GM21576 (cell line): Measurements from ENCODE around the gene VOPP1.

Source experiments
- ATAC-seq: cut with Tn5 transposase; IDR thresholded peaks from one replicate; pipeline ENCODE4 v1.9.1; 2021; ENCODE audit warnings: mild to moderate bottlenecking, moderate library complexity; ENCODE audit not compliant: unreplicated experiment

Gene VOPP1

GRCh38 chr7:55490099-55490498 lies 82.2 kb downstream of the VOPP1 start:
- no peak for ATAC-seq

- ATAC-seq, result no peak
Measured at GRCh38 chr7:55489552-55489951, 82.8 kb downstream of the VOPP1 start.

- no peak for ATAC-seq
Measured at GRCh38 chr7:55488804-55489340, 83.4 kb downstream of the VOPP1 start.

GRCh38 chr7:55488216-55488615 lies 84.1 kb downstream of the VOPP1 start:
- no peak for ATAC-seq

- ATAC-seq, result no peak
Measured at GRCh38 chr7:55486991-55487390, 85.3 kb downstream of the VOPP1 start.

- ATAC-seq, result no peak
Measured at GRCh38 chr7:55486192-55486590, 86.1 kb downstream of the VOPP1 start.

- no peak for ATAC-seq
Measured at GRCh38 chr7:55485501-55486191, 86.7 kb downstream of the VOPP1 start.

GRCh38 chr7:55484834-55485233 lies 87.5 kb downstream of the VOPP1 start:
- ATAC-seq, result no peak

- ATAC-seq, result no peak
Measured at GRCh38 chr7:55484241-55484640, 88.1 kb downstream of the VOPP1 start.

GRCh38 chr7:55483046-55483445 lies 89.3 kb downstream of the VOPP1 start:
- no peak for ATAC-seq

- no peak for ATAC-seq
Measured at GRCh38 chr7:55481155-55481554, 91.1 kb downstream of the VOPP1 start.

- no peak for ATAC-seq
Measured at GRCh38 chr7:55478700-55479099, 93.6 kb downstream of the VOPP1 start.

GRCh38 chr7:55477781-55478374 lies 94.4 kb downstream of the VOPP1 start:
- no peak for ATAC-seq

- no peak for ATAC-seq
Measured at GRCh38 chr7:55476852-55477780, 95.2 kb downstream of the VOPP1 start.

GRCh38 chr7:55475855-55476803 lies 96.2 kb downstream of the VOPP1 start:
- ATAC-seq, result no peak

GRCh38 chr7:55474944-55475854 lies 97.1 kb downstream of the VOPP1 start:
- no peak for ATAC-seq

GRCh38 chr7:55473932-55474331 lies 98.4 kb downstream of the VOPP1 start:
- ATAC-seq, result no peak

GRCh38 chr7:55472928-55473725 lies 99.2 kb downstream of the VOPP1 start:
- ATAC-seq, result no peak
